HG02970 (cell line): ENCODE data around the gene OR4K15.
"Not testable (repeated sequence)": the region's sequence is repeated elsewhere in the genome, so short reads cannot be mapped to it uniquely, and the experiment has no call there.

Experiments
- ATAC-seq: cut with Tn5 transposase; IDR thresholded peaks from one replicate; pipeline ENCODE4 v1.9.1; 2021; ENCODE audit warnings: mild to moderate bottlenecking, moderate library complexity, moderate number of reproducible peaks; ENCODE audit not compliant: unreplicated experiment, low FRiP score

OR4K15 gene

GRCh38 chr14:19975291-19975690, at the start of gene OR4K15:
OR4K15 (plus strand) TSS chr14:19975591; CDS start chr14:19975591, 0 bp downstream.
- ATAC-seq: no peak

- no peak for ATAC-seq
These were observed 44.8 kb upstream of the OR4K15 start, which contains the start of gene OR4K1 for GRCh38 chr14:19930617-19931016. OR4K1 (plus strand) TSS chr14:19930917; CDS start chr14:19935667, 4,750 bp downstream.

GRCh38 chr14:19941668-19942067, 33.7 kb upstream of the OR4K15 start:
- ATAC-seq: no peak

- no peak for ATAC-seq
These were observed 27.8 kb upstream of the OR4K15 start for GRCh38 chr14:19947413-19948090.

- ATAC-seq: no peak
These were observed 26.2 kb upstream of the OR4K15 start for GRCh38 chr14:19949218-19949617.

- ATAC-seq: not testable (repeated sequence)
These were observed 5.7 kb upstream of the OR4K15 start for GRCh38 chr14:19969735-19970134.

GRCh38 chr14:19974844-19975243, 547 bp upstream of the OR4K15 start:
- no peak for ATAC-seq

GRCh38 chr14:19993438-19993837, 18.0 kb downstream of the OR4K15 start:
- no peak for ATAC-seq

GRCh38 chr14:20001863-20002262, 26.5 kb downstream of the OR4K15 start, which contains the start of gene OR4Q2:
OR4Q2 (plus strand) TSS chr14:20002163.
- ATAC-seq: no peak

GRCh38 chr14:20002319-20002718, 26.9 kb downstream of the OR4K15 start:
- no peak for ATAC-seq

- no peak for ATAC-seq
These were observed 32.8 kb downstream of the OR4K15 start for GRCh38 chr14:20008156-20008555.

- ATAC-seq: no peak
These were observed 44.0 kb downstream of the OR4K15 start, which contains the start of gene OR4K14 for GRCh38 chr14:20019257-20019865. OR4K14 (minus strand) TSS chr14:20019307; CDS start chr14:20015193, 4,114 bp downstream.
